ENCODE measurements around the gene POC1A.

Gene POC1A

GRCh38 chr3:52154135-52155094, at the start of gene POC1A:
Gene POC1A, minus strand, starts transcription at chr3:52154423. Its CDS starts 51 bp downstream, at chr3:52154372.
- DNase-seq = peak; percentile 90

DNA sequence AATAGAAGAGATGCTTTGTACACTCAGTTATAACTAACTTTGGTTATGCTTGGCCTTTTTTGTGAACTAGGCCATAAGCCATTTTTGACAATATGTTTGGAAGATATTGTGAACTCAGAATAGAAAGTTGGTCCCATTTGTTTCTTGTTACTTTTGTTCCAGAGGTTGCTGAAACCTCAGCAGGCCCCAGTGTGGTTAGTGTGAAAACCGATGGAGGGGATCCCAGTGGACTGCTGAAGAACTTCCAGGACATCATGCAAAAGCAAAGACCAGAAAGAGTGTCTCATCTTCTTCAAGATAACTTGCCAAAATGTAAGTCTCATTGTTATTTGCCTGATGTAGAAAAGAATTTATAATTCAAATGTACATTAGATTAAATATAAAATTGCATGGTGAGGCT, 49.5 kb upstream of the POC1A start:
- DNase-seq = no peak

- DNase-seq = no peak
Measured at GRCh38 chr3:52202384-52203077, 48.3 kb upstream of the POC1A start.

DNA sequence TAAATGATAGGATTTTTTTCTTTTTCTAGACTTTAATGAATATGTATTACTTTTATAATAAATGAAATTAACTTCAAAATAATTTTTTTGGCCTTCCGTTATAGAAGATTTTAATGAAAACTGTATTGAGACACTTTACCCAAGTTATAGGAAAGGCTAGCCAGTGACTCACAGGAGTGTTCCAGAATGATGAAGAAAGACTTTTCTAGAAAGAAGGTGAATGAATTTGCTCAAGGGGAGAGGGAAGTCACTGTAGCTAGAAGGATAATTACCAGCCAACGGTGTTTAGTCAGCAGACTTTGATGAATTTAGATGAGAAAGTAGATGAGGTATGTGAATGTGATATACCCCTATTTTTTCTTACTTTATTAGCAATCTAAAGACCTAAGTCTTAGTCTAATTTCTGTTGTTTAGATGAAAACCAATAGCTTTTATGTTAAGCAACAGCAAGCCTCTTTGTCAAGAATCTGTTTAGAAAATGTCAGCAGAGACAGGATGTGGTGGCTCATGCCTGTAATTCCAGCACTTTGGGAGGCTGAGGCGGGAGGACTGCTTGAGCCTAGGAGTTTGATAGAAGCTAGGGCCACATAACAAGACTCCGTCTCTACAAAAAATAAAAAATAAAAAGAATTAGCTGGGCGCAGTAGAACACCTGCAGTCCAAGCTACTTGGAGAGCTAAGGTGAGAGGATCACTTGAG, 46.9 kb upstream of the POC1A start:
- no peak for DNase-seq

DNA sequence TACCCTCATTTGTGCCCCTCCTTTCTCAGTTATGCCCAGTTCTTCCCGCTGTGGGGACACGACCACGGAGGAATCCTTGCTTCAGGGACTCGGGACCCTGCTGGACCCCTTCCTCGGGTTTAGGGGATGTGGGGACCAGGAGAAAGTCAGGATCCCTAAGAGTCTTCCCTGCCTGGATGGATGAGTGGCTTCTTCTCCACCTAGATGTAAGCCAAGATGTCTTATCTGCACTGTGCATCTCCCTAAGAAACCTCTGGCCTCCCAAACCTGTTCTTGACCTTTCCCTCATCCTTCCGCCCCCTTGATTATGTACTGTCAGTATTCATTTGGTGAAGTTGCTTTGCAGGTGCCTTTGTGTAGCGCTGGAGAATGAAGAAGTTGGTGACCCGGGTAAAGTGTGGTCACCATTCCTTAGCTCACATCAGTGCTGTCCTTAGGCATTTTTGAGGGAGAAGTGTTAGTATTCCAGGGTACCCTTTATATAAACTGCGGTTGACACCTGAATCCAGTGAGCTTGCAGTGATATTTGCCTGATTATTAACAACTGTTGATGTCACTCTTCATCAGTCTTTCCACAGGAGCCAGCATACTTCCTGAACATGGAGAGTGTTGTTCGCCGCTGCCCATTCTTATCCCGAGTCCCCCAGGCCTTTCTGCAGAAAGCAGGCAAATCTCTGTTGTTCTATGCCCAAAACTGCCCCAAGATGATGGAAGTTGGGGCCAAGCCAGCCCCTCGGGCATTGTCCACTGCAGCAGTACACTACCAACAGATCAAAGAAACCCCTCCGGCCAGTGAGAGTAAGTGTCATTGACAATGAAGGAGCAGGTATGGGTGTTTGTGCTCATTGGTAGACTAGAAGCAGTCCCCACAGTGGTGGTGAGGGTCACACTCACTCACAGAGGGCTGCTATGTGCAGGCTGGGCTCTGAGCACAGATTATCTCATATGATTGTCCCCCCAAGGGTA, 44.7 kb upstream of the POC1A start:
- no peak for DNase-seq

GRCh38 chr3:52197842-52198625, 43.8 kb upstream of the POC1A start, which contains the start of gene ALAS1:
Gene ALAS1, plus strand, starts transcription at chr3:52198160. Its CDS starts 1,082 bp downstream, at chr3:52199242.
- peak; percentile 96 for DNase-seq

DNA sequence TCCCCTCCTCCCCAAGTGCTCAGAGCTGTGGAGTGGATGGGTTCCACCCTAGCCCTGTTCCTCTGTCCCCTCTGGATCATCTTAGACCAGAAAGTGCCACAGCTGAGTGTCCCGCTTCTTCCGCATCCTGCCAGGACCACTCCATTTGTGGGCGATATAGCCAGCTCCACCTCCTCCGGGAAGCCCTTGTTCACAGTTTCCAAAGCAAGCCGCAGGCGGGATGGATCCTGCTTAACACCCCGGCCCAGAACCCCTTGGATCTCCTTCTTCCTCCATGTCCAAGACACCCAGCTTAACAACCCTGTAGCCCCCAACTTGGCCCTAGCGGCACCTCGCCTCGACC, 43.2 kb upstream of the POC1A start:
- no peak for DNase-seq

DNA sequence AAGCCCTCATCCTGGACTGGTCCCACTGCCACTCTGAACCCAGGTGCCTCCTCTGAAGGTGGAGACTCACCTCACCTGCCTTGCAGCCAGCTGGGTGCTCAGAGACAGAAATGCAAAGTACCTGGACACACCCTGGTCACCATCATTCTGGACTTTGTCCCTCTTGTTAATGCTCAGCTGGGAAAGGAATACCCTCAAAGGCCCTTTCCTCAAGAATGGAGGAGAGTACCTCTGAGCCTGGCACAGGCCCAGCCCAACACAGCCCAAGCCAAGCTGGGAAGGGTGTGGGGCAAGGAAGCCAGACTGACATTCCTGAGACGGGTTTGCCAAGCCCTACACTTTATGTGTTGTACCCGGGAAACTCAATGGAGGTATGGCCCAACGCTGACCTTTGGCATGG, 42.8 kb upstream of the POC1A start:
- no peak for DNase-seq

DNA sequence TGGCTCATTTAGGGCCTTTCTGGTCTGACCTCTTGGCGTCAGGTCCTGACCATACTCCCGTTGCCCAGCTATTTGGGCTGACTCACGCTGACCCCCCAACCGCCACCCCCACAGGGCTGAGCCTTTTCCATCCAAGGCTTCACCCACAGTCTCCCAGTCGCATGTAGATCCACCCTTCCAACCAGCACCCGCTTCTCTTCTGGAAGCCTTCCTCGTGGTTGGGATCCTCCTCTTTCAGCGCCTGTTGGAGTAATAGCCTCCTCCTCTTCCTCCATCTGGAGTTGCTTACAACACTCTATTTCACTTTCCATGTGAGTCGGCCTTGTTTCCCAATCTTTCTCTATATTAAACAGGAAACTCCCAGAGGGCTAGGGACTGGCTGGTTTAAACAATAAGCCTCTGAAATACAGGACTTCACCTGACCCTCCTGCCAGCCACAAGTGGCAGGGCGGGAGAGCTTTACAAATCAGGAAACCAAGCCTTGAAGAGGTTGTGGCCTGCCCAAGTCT, 41.7 kb upstream of the POC1A start:
- no peak for DNase-seq

DNA sequence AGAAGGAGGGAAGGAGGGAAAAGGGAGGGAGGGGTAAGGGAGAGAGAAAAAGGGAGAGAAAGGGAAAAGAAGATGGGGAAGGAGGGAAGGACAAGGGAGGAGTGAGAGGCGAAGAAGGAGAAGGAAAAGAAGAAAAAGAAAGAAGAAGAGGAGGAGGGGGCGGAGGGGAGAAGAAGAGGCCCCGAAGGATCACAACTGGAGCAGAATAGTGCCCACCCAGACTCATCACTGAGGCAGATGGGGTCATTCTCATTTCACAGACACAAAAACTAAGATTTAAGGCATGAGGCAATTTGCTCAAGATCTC, 41.0 kb upstream of the POC1A start:
- DNase-seq = no peak

GRCh38 chr3:52194485-52195290, 40.5 kb upstream of the POC1A start:
- no peak for DNase-seq

DNA sequence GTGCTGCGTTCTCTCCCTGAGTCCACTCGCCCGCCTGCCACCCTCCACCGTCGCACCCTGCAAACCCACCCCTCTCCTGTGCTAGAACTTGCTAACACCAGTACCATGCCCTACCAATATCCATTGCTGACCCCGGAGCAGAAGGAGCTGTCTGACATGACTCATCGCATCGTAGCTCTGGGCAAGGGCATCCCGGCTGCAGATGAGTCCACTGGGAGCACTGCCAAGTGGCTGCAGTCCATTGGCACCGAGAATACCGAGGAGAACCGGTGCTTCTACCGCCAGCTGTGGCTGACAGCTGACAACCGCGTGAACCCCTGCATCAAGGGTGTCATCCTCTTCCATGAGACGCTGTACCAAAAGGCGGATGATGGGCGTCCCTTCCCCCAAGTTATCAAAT, 38.8 kb upstream of the POC1A start:
- DNase-seq = no peak

GRCh38 chr3:52191663-52192062, 37.4 kb upstream of the POC1A start:
- no peak for DNase-seq

DNA sequence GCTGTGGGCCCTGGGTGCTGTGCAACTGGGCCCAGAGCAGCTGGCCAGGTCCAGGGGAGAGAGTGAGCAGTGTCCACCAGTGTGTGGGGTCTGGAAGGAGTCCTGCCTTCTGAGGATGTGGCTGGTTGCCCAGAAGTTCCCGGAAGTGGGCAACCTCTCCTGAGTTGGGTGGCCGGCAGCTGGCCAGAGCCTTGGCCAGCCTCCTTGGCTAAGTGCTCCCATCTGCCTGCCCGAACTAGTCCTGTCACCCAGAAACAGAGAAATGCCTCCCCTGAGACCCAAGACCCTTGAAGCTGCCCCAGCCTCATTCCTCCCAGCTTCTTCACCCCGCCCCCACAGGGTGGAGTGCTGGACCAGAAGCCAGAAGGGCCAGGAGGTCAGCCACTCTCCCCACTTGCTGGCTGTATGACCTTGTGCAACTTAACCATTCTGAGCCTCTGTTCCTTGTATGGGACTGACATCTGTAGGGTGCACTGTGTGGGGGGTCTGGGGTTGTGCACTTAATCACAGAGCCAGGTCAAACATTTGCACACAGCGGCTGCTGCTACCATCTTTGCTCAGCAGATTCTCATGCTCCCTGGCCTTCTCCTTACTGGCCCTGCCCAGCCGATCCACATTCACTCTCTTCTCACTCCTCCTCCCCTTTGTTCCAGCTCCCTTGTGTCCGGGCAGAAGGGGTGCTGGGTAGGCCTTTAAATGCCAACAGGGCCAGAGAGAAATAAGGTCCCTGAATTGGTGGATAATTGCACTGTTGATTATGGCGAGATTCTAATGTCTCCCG, 36.3 kb upstream of the POC1A start:
- no peak for DNase-seq

- no peak for DNase-seq
Measured at GRCh38 chr3:52188556-52188955, 34.3 kb upstream of the POC1A start.

DNA sequence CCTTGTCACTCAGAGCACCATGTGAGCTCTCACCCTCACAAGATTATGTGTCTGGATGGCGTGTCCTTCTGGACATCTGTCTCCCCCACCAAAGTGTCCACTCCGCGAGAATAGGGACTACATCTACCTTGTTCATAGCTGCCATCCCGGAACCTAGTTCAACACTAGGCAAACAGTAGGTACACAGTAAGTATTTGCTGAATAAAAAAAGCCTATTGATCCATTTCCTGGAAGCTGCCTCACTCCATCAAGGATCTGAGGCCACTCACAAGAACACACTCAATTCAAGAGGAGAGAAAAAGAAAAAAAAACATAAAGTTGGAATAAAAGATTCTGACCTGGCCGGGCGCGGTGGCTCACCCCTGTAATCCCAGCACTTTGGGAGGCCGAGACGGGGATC, 32.5 kb upstream of the POC1A start:
- no peak for DNase-seq

DNA sequence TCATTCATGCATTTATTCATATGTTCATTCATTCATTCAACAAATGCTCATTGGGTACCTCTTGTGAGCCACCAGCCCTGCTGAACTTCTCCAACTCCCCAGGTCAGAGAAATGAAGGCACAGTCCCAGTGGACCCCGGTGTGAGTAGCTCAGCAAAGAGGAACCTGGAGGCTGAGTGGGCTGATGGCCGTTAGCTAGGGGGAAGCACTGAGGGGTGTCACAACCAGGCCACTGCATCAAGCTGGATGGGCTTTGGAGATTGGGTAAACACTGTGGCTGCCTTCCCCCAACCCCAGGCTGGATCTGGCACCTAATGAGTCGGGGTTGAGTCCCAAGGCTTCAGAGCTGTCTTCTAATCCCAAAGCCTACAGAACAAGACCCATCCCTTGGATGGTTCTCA, 31.6 kb upstream of the POC1A start:
- DNase-seq = no peak

GRCh38 chr3:52185311-52185710, 31.1 kb upstream of the POC1A start:
- DNase-seq = no peak

GRCh38 chr3:52184690-52185089, 30.5 kb upstream of the POC1A start:
- DNase-seq = no peak
